SU-DHL-6 (cell line): ENCODE measurements around the gene SIAE.
A peak's percentile ranks its signal among the peaks of the same experiment; 100 is the strongest.

Experiments used
- H2AFZ ChIP-seq: fragments of 200-600 bp; sonication (generic); 2 replicates; pipeline ENCODE4 v1.6.1; 2014; ENCODE audit warnings: low read depth, mild to moderate bottlenecking, moderate library complexity, mixed read lengths, antibody characterized with exemption, low read length; ENCODE audit not compliant: severe bottlenecking
- H3F3A ChIP-seq: fragments of 200-600 bp; shearing (Covaris generic); 2 replicates; pipeline ENCODE4 v1.6.0; 2016; ENCODE audit warnings: antibody characterized with exemption, mild to moderate bottlenecking; ENCODE audit not compliant: insufficient read depth
- H3K27ac ChIP-seq: fragments of 200-600 bp; sonication (generic); 2 replicates; pipeline ENCODE4 v1.5.1; 2016; ENCODE audit warnings: low read depth, mild to moderate bottlenecking, low read length, moderate library complexity, mixed read lengths
- H3K27me3 ChIP-seq: fragments of 200-600 bp; sonication (generic), shearing (Covaris generic); 2 replicates; pipeline ENCODE4 v1.6.0; 2014; ENCODE audit warnings: mild to moderate bottlenecking, low read length
- H3K36me3 ChIP-seq: fragments of 200-600 bp; sonication (generic); 2 replicates; pipeline ENCODE4 v1.6.1; 2014; ENCODE audit warnings: mild to moderate bottlenecking, low read length, mixed read lengths
- H3K4me2 ChIP-seq: fragments of 300-600, 200-600 bp; shearing (Covaris generic), sonication (generic); 2 replicates; pipeline ENCODE4 v1.6.0; 2014; ENCODE audit warnings: low read length, low read depth, mild to moderate bottlenecking; ENCODE audit not compliant: poor library complexity, severe bottlenecking
- H3K4me3 ChIP-seq: fragments of 200-600 bp; sonication (generic); 2 replicates; pipeline ENCODE4 v1.5.1; 2014; ENCODE audit warnings: antibody characterized with exemption, low read length, mild to moderate bottlenecking, mixed read lengths; ENCODE audit not compliant: insufficient read depth, poor library complexity, severe bottlenecking
- H3K79me2 ChIP-seq: fragments of 200-600 bp; sonication (generic); 2 replicates; pipeline ENCODE4 v1.6.1; 2014; ENCODE audit warnings: mild to moderate bottlenecking, low read length, moderate library complexity; ENCODE audit not compliant: insufficient read depth
- H3K9ac ChIP-seq: fragments of 200-600 bp; sonication (generic); 2 replicates; pipeline ENCODE4 v1.7.0; 2014; ENCODE audit warnings: mild to moderate bottlenecking, low read length
- H3K9me2 ChIP-seq: fragments of 200-600 bp; sonication (generic); replicated peaks from 2 replicates; pipeline ENCODE4 v1.6.1; 2014; ENCODE audit warnings: low read length; ENCODE audit not compliant: insufficient read depth
- H3K9me3 ChIP-seq: fragments of 200-600 bp; sonication (generic); 2 replicates; pipeline ENCODE4 v1.6.1; 2014; ENCODE audit warnings: low read length, mixed read lengths; ENCODE audit not compliant: insufficient read depth
- H4K20me1 ChIP-seq: fragments of 200-600 bp; sonication (generic); 2 replicates; pipeline ENCODE4 v1.6.1; 2014; ENCODE audit warnings: low read depth, mild to moderate bottlenecking, antibody characterized with exemption, low read length, moderate library complexity, mixed read lengths
- EZH2phosphoT487 ChIP-seq: fragments of 200-600 bp; sonication (generic), shearing (Covaris generic); conservative IDR thresholded peaks from 2 replicates; pipeline ENCODE4 v1.6.1; 2018; ENCODE audit warnings: mild to moderate bottlenecking, antibody characterized with exemption, low read length, moderate library complexity, mixed read lengths
- TF ChIP-seq, protein P1 (sequence below): fragments of 200-600 bp; sonication (generic); IDR thresholded peaks from one replicate; pipeline ENCODE4 v1.5.1; 2017; ENCODE audit warnings: antibody characterized with exemption, mild to moderate bottlenecking, low read length, moderate library complexity; ENCODE audit not compliant: insufficient read depth, poor library complexity, severe bottlenecking

SIAE gene

DNA sequence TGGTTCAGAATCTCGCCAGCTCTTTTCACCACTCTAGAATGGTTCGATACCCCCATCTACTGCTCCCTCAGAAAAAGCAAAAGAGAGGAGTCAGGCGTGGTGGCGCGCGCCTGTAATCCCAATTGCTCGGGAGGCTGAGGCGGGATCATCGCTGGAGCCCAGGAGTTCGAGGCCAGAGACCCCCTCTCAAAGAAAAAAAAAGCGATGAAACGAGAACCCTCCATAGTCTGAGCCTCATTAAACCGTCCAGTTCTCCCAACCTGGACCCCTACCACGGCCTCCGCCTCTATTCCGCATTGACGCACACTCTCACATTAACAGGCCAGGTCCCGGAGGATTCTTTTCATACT lies 604 bp upstream of the SIAE start:
- no peak overlapping the region for H3K27ac ChIP-seq
- no peaks in the 10 kb centered on the region; the same call in 1 of the 2 replicates for H3F3A ChIP-seq
- peak overlapping the region; percentile 72 for H3K4me3 ChIP-seq
- no peaks in the 10 kb centered on the region for H3K27me3 ChIP-seq
- H3K9me2 ChIP-seq = no peaks in the 10 kb centered on the region
- peak overlapping the region; percentile 75 for H3K9ac ChIP-seq
- no peaks in the 10 kb centered on the region for H4K20me1 ChIP-seq
- H2AFZ ChIP-seq = peak overlapping the region; percentile 89
- H3K4me2 ChIP-seq = peak overlapping the region; percentile 66
- H3K9me3 ChIP-seq = no peaks in the 10 kb centered on the region
- no peaks in the 10 kb centered on the region for H3K36me3 ChIP-seq
- no peak for TF ChIP-seq EZH2phosphoT487
- TF ChIP-seq, protein P1, sequence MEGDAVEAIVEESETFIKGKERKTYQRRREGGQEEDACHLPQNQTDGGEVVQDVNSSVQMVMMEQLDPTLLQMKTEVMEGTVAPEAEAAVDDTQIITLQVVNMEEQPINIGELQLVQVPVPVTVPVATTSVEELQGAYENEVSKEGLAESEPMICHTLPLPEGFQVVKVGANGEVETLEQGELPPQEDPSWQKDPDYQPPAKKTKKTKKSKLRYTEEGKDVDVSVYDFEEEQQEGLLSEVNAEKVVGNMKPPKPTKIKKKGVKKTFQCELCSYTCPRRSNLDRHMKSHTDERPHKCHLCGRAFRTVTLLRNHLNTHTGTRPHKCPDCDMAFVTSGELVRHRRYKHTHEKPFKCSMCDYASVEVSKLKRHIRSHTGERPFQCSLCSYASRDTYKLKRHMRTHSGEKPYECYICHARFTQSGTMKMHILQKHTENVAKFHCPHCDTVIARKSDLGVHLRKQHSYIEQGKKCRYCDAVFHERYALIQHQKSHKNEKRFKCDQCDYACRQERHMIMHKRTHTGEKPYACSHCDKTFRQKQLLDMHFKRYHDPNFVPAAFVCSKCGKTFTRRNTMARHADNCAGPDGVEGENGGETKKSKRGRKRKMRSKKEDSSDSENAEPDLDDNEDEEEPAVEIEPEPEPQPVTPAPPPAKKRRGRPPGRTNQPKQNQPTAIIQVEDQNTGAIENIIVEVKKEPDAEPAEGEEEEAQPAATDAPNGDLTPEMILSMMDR = no peak
- H3K79me2 ChIP-seq = no peaks in the 10 kb centered on the region

DNA sequence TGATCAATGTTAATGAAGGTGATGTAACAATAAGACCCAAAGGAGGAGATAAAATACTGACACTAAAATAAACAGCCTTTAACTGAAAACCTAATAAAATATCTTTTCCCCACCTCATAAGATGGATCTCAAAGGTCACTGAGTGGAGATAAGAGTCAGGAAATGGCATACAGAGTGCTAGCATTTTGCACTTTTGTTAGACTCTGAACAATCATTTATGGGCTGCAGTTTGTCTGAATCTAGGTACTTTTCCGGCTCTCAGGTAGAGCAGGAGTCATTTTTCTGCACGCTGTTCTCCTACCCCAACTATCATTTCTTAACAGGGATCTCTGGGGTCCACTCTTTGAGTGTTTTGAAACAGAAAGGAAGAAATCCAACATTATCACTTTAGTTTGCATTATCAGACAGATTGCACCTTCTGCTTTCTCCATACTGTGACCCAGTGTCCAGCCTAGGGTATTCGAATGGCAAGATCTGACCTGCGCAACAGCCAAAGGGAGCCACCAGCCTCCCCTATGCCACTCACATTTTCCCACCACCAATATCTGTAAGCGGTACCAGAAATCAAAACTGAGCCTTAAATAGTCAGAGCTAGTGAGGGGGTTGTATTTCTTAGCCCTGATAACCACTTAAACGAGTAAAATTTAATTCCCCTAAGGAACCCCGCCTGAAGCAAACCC lies 863 bp downstream of the SIAE start:
- peak overlapping the region; percentile 75 for H3K9ac ChIP-seq
- H3K4me2 ChIP-seq = peak overlapping the region; percentile 66
- no peaks in the 10 kb centered on the region for H3K27me3 ChIP-seq
- no peak overlapping the region for H3K27ac ChIP-seq
- no peaks in the 10 kb centered on the region for H3K36me3 ChIP-seq
- H3K79me2 ChIP-seq = no peaks in the 10 kb centered on the region
- H3F3A ChIP-seq = no peaks in the 10 kb centered on the region; the same call in 1 of the 2 replicates
- peak overlapping the region; percentile 72 for H3K4me3 ChIP-seq
- TF ChIP-seq EZH2phosphoT487 = no peak
- TF ChIP-seq, protein P1 = no peak
- no peaks in the 10 kb centered on the region for H3K9me2 ChIP-seq
- peak overlapping the region; percentile 97 for H2AFZ ChIP-seq
- H4K20me1 ChIP-seq = no peaks in the 10 kb centered on the region
- H3K9me3 ChIP-seq = no peaks in the 10 kb centered on the region

DNA sequence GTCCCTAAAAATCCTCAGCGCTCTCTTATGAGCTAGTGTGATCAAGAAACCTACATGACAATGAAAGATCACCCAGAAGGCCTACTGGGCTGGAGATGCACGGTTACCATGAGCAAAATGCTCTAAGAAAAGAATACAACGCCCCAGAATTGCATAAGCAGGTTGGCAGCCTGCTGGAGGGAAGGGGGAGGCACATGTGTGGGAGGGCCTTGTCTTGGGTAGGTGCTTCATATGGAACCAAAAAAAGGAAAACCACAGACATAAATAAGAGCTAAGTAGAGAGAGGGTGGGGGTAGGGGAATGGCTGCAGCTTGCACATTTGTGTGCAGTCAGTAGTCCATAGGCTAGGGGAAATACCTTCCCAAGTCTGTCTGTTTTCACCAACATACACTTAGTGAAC lies 2.8 kb downstream of the SIAE start:
- TF ChIP-seq EZH2phosphoT487 = no peak
- TF ChIP-seq, protein P1 = no peak
- no peaks in the 10 kb centered on the region for H3K27me3 ChIP-seq
- no peak overlapping the region for H3K27ac ChIP-seq
- H3K9ac ChIP-seq = no peak overlapping the region
- no peaks in the 10 kb centered on the region; the same call in 1 of the 2 replicates for H3F3A ChIP-seq
- no peaks in the 10 kb centered on the region for H3K9me2 ChIP-seq
- H4K20me1 ChIP-seq = no peaks in the 10 kb centered on the region
- H3K9me3 ChIP-seq = no peaks in the 10 kb centered on the region
- no peak overlapping the region for H3K4me3 ChIP-seq
- no peak overlapping the region for H2AFZ ChIP-seq
- H3K79me2 ChIP-seq = no peaks in the 10 kb centered on the region
- no peaks in the 10 kb centered on the region for H3K36me3 ChIP-seq
- H3K4me2 ChIP-seq = no peak overlapping the region
